SK-N-SH (cell line): ENCODE measurements around the gene ST6GALNAC3. TPM values are rescaled to one million over a fixed set of nuclear protein-coding genes. Genes with fewer than 3 reads are reported as not detected.
A peak's percentile ranks its signal among the peaks of the same experiment; 100 is the strongest.

ENCODE experiments used
- CTCF ChIA-PET: fragments of 300-600, 350-600 bp; formaldehyde crosslinking; extraction: SDS; loops from one replicate; lab custom pipeline; 2021; lab: Yijun Ruan, JAX
- POLR2A ChIA-PET: fragments of 350-600 bp; sonication (Branson Sonifier 250); formaldehyde crosslinking; extraction: SDS; loops from one replicate; lab custom pipeline; 2020; ENCODE audit warnings: antibody characterized with exemption, inconsistent platforms; lab: Yijun Ruan, JAX
- DNase-seq: peaks from one replicate; pipeline ENCODE4 v3.0.0; 2012
- H2AFZ ChIP-seq: fragments of 200-600 bp; sonication (generic); 2 replicates; pipeline ENCODE4 v1.8.1; 2016; ENCODE audit warnings: antibody characterized with exemption, mild to moderate bottlenecking, low read depth
- H3F3A ChIP-seq: fragments of 200-600 bp; sonication (generic); replicated peaks from 2 replicates; pipeline ENCODE3; 2016; ENCODE audit warnings: antibody characterized with exemption, mild to moderate bottlenecking; ENCODE audit not compliant: insufficient read depth
- H3K27ac ChIP-seq, 2 experiments: fragments of 200-500 bp in 1 of 2; fragments of 200-600 bp in 1 of 2; sonication (Bioruptor generic) in 1 of 2; sonication (generic), shearing (Covaris generic) in 1 of 2; 2 replicates each; pipeline versions ENCODE4 v1.5.1 to v1.6.1; 2014 to 2016; ENCODE audit warnings: low read depth in 2 of 2, inconsistent platforms in 1 of 2, low read length in 1 of 2, mild to moderate bottlenecking in 1 of 2, mixed read lengths in 1 of 2
- H3K27me3 ChIP-seq: fragments of 200-600 bp; sonication (generic), shearing (Covaris generic); 2 replicates; pipeline ENCODE4 v1.6.1; 2016; ENCODE audit warnings: mixed run types; ENCODE audit not compliant: insufficient read depth
- H3K36me3 ChIP-seq, 2 experiments: fragments of 200-500 bp in 1 of 2; fragments of 200-600 bp in 1 of 2; sonication (Bioruptor generic) in 1 of 2; sonication (generic) in 1 of 2; replicated peaks in 1 of 2; 2 replicates each; pipeline versions ENCODE3 to v1.5.1; 2014 to 2016; ENCODE audit warnings: low read length in 1 of 2, mild to moderate bottlenecking in 1 of 2; ENCODE audit not compliant: insufficient read depth in 2 of 2, control insufficient read depth in 1 of 2
- H3K4me1 ChIP-seq, 2 experiments: fragments of 200-500 bp in 1 of 2; fragments of 200-600 bp in 1 of 2; sonication (Bioruptor generic) in 1 of 2; sonication (generic), shearing (Covaris generic) in 1 of 2; 2 replicates each; pipeline versions ENCODE4 v1.5.1 to v1.6.1; 2014 to 2016; ENCODE audit warnings: low read depth in 1 of 2, low read length in 1 of 2, mixed run types in 1 of 2; ENCODE audit not compliant: insufficient read depth in 2 of 2, control insufficient read depth in 1 of 2
- H3K4me2 ChIP-seq: fragments of 200-600 bp; sonication (generic), shearing (Covaris generic); 2 replicates; pipeline ENCODE4 v1.6.1; 2017; ENCODE audit warnings: mixed run types
- H3K4me3 ChIP-seq, 2 experiments: fragments of 200-500 bp in 1 of 2; fragments of 200-600 bp in 1 of 2; sonication (Bioruptor generic) in 1 of 2; sonication (generic), shearing (Covaris generic) in 1 of 2; 2 replicates each; pipeline versions ENCODE4 v1.5.1 to v1.8.1; 2014 to 2016; ENCODE audit warnings: low read depth in 2 of 2, inconsistent platforms in 1 of 2, low read length in 1 of 2, mild to moderate bottlenecking in 1 of 2, mixed read lengths in 1 of 2, moderate library complexity in 1 of 2
- H3K79me2 ChIP-seq: fragments of 200-600 bp; sonication (generic); 2 replicates; pipeline ENCODE4 v1.8.1; 2017; ENCODE audit warnings: mild to moderate bottlenecking; ENCODE audit not compliant: insufficient read depth
- H3K9ac ChIP-seq: fragments of 200-600 bp; sonication (generic); 2 replicates; pipeline ENCODE4 v1.6.1; 2017; ENCODE audit warnings: mixed run types
- H3K9me2 ChIP-seq: fragments of 200-600 bp; sonication (generic); 2 replicates; pipeline ENCODE4 v1.6.1; 2017; ENCODE audit warnings: mixed run types
- H3K9me3 ChIP-seq: fragments of 200-600 bp; sonication (generic); 2 replicates; pipeline ENCODE4 v1.6.1; 2017; ENCODE audit warnings: mixed run types, mild to moderate bottlenecking, moderate library complexity
- H4K20me1 ChIP-seq: fragments of 200-600 bp; sonication (generic); 2 replicates; pipeline ENCODE4 v1.6.1; 2017; ENCODE audit warnings: mild to moderate bottlenecking, mixed run types; ENCODE audit not compliant: insufficient read depth
- CHD2 ChIP-seq: fragments of 150-350 bp; IDR thresholded peaks from 2 replicates; pipeline ENCODE4 v1.6.1; 2018; ENCODE audit warnings: low read length; ENCODE audit not compliant: partially characterized antibody
- ELF1 ChIP-seq: IDR thresholded peaks from 2 replicates; pipeline ENCODE4 v1.4.0; 2012
- FOSL2 ChIP-seq: IDR thresholded peaks from 2 replicates; pipeline ENCODE4 v1.4.0; 2012; ENCODE audit warnings: low read depth, mild to moderate bottlenecking, moderate library complexity, borderline replicate concordance
- FOXJ3 ChIP-seq: sonication (generic); formaldehyde crosslinking; IDR thresholded peaks from 2 replicates; pipeline ENCODE4 v1.5.1; 2020; ENCODE audit warnings: mild to moderate bottlenecking, missing genetic modification reagents
- FOXM1 ChIP-seq: IDR thresholded peaks from 2 replicates; pipeline ENCODE4 v1.4.0; 2012; ENCODE audit warnings: low read depth, mild to moderate bottlenecking
- GABPA ChIP-seq: IDR thresholded peaks from 2 replicates; pipeline ENCODE4 v1.4.0; 2012; ENCODE audit warnings: low read depth, mild to moderate bottlenecking
- JUND ChIP-seq: IDR thresholded peaks from 2 replicates; pipeline ENCODE4 v1.4.0; 2012
- MEF2A ChIP-seq: IDR thresholded peaks from 2 replicates; pipeline ENCODE4 v1.4.0; 2012; ENCODE audit warnings: low read depth, borderline replicate concordance
- NFIC ChIP-seq: IDR thresholded peaks from 2 replicates; pipeline ENCODE4 v1.4.0; 2012; ENCODE audit warnings: borderline replicate concordance
- RCOR1 ChIP-seq: fragments of 150-350 bp; IDR thresholded peaks from 2 replicates; pipeline ENCODE4 v1.6.1; 2017; ENCODE audit warnings: antibody characterized with exemption, low read length
- SIN3A ChIP-seq: IDR thresholded peaks from 2 replicates; pipeline ENCODE4 v1.6.1; 2012; ENCODE audit warnings: low read depth, mild to moderate bottlenecking, low read length, moderate library complexity, borderline replicate concordance
- TAF1 ChIP-seq: IDR thresholded peaks from 2 replicates; pipeline ENCODE4 v1.6.1; 2012; ENCODE audit warnings: low read depth, mild to moderate bottlenecking, low read length, moderate library complexity, borderline replicate concordance
- TCF12 ChIP-seq: IDR thresholded peaks from 2 replicates; pipeline ENCODE4 v1.4.0; 2012
- YY1 ChIP-seq: IDR thresholded peaks from 2 replicates; pipeline ENCODE4 v1.4.0; 2012; ENCODE audit warnings: low read depth, mild to moderate bottlenecking
- WGBS: methylation state at CpG from one replicate; pipeline ENCODE4 v1.1.6; 2017; ENCODE audit warnings: low lambda C conversion rate; 5-methylcytosine and 5-hydroxymethylcytosine counted together
- polyA plus RNA-seq, 3 experiments: library from polyadenylated mRNA; depleted of rRNA; stranded (reverse); fragments of >200 nt; gene quantifications; 2 replicates each; pipeline ENCODE4 v1.2.3, GENCODE V29; 2012
- TF ChIP-seq, protein P1 (sequence below): fragments of 150-350 bp; IDR thresholded peaks from 2 replicates; pipeline ENCODE4 v1.6.1; 2017; ENCODE audit warnings: antibody characterized with exemption, low read length, low read depth, borderline replicate concordance
- TF ChIP-seq, protein P2 (sequence below): IDR thresholded peaks from 2 replicates; pipeline ENCODE4 v1.4.0; 2012; ENCODE audit warnings: low read depth
- TF ChIP-seq, protein P3 (sequence below): fragments of 200-600 bp; sonication (generic); IDR thresholded peaks from 2 replicates; pipeline ENCODE4 v1.6.1; 2017; ENCODE audit warnings: antibody characterized with exemption, mild to moderate bottlenecking, moderate library complexity
- TF ChIP-seq, protein P4 (sequence below): IDR thresholded peaks from 2 replicates; pipeline ENCODE4; 2012
- TF ChIP-seq, protein P5 (sequence below): IDR thresholded peaks from 2 replicates; pipeline ENCODE4 v1.4.0; 2012; ENCODE audit warnings: low read depth, borderline replicate concordance

ST6GALNAC3 gene
- polyA plus RNA-seq, 1 of the 3 experiments (the other 2 are of a cell fraction), result 8.1 TPM

DNA sequence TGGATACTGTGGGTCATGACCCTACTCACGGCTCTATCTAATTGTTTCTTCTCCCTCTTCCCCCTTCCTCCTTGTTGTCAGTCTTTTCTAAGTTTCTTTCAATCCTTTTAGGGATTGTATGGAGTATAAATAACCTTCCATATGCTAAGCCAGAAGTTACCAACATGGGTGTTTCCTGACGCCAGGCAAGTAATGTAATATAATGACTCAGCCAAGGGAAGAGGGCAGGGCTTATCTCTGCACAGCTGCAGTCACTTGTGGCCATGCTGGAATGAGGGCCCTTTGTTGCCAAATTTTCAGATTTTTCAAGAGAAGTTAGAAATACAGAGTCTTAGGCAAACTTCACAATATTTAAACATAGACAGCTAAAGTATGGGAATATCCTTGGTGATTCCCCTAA lies 194.6 kb downstream of the ST6GALNAC3 start:
- TF ChIP-seq RCOR1, result 0 out of 2 replicates have a peak, but pooled peaks have one; percentile 17
- no peak for TF ChIP-seq FOXM1
- TF ChIP-seq TAF1, result no peak
- peak; percentile 67; the same call in 1 of the 2 replicates for TF ChIP-seq NFIC
- TF ChIP-seq, protein P1, sequence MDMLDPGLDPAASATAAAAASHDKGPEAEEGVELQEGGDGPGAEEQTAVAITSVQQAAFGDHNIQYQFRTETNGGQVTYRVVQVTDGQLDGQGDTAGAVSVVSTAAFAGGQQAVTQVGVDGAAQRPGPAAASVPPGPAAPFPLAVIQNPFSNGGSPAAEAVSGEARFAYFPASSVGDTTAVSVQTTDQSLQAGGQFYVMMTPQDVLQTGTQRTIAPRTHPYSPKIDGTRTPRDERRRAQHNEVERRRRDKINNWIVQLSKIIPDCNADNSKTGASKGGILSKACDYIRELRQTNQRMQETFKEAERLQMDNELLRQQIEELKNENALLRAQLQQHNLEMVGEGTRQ, result no peak
- TF ChIP-seq JUND, result peak; percentile 55
- no peak for TF ChIP-seq CHD2
- TF ChIP-seq, protein P2, sequence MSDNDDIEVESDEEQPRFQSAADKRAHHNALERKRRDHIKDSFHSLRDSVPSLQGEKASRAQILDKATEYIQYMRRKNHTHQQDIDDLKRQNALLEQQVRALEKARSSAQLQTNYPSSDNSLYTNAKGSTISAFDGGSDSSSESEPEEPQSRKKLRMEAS, result peak; percentile 50; the same call in 1 of the 2 replicates
- TF ChIP-seq SIN3A, result peak; percentile 51; the same call in 1 of the 2 replicates
- peak; percentile 77 for TF ChIP-seq TCF12
- no peak for TF ChIP-seq GABPA
- TF ChIP-seq FOSL2, result peak; percentile 74; the same call in 1 of the 2 replicates
- no peak for TF ChIP-seq ELF1
- TF ChIP-seq, protein P3, sequence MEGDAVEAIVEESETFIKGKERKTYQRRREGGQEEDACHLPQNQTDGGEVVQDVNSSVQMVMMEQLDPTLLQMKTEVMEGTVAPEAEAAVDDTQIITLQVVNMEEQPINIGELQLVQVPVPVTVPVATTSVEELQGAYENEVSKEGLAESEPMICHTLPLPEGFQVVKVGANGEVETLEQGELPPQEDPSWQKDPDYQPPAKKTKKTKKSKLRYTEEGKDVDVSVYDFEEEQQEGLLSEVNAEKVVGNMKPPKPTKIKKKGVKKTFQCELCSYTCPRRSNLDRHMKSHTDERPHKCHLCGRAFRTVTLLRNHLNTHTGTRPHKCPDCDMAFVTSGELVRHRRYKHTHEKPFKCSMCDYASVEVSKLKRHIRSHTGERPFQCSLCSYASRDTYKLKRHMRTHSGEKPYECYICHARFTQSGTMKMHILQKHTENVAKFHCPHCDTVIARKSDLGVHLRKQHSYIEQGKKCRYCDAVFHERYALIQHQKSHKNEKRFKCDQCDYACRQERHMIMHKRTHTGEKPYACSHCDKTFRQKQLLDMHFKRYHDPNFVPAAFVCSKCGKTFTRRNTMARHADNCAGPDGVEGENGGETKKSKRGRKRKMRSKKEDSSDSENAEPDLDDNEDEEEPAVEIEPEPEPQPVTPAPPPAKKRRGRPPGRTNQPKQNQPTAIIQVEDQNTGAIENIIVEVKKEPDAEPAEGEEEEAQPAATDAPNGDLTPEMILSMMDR, result no peak
- no peak for TF ChIP-seq YY1
- TF ChIP-seq, all 33 proteins: peak for 7
- CTCF ChIA-PET, result no interaction called here
- peaks cover 11% of the 10 kb centered on the region for H3F3A ChIP-seq
- H3K27ac ChIP-seq, result peak overlapping the region; percentile 67 to 74
- H3K4me1 ChIP-seq, result peaks cover 16 to 42% of the 10 kb centered on the region in 2 experiments
- H3K9me2 ChIP-seq, result no peaks in the 10 kb centered on the region
- no peaks in the 10 kb centered on the region for H3K79me2 ChIP-seq
- POLR2A ChIA-PET, result no interaction called here
- 36% methylated on average over 2 of the region's 2 CpGs for whole genome bisulfite sequencing
- H3K27me3 ChIP-seq, result no peaks in the 10 kb centered on the region
- no peaks in the 10 kb centered on the region for H3K36me3 ChIP-seq
- H3K4me2 ChIP-seq, result peak overlapping the region; percentile 21
- H3K9ac ChIP-seq, result 0 out of 2 replicates have a peak overlapping the region, but pooled peaks have one; percentile 19
- H3K9me3 ChIP-seq, result no peaks in the 10 kb centered on the region
- no peak overlapping the region for H3K4me3 ChIP-seq
- no peak for DNase-seq
- no peaks in the 10 kb centered on the region for H4K20me1 ChIP-seq
- peak overlapping the region; percentile 79; the same call in 1 of the 2 replicates for H2AFZ ChIP-seq

DNA sequence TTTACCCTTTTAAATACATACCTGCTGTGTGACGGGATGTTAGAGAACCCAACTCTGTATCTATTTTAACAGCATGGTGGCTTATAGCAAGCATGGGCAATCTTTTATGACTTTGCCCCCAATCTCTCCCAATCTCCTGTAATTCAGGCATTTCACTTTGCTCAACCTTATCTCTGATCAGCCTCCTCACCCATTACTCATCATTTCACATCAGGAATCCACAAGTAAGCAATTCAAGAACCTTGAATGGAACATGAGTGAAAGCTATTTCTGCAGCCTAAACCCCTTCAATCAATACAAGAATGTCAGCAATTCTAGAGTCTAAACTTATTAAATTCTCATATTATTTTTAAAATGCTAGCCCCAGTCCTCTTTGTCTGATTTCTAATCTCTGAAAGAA lies 199.8 kb downstream of the ST6GALNAC3 start:
- H3K27me3 ChIP-seq, result no peaks in the 10 kb centered on the region
- peak overlapping the region; percentile 20; the same call in 1 of the 2 replicates for H3K4me2 ChIP-seq
- H3K36me3 ChIP-seq, result no peaks in the 10 kb centered on the region
- peaks cover 18% of the 10 kb centered on the region for H3F3A ChIP-seq
- no peak for DNase-seq
- POLR2A ChIA-PET, result no interaction called here
- H3K9me2 ChIP-seq, result no peaks in the 10 kb centered on the region
- CTCF ChIA-PET, result no interaction called here
- H3K4me3 ChIP-seq, result no peak overlapping the region
- peak overlapping the region in 1 of 2 experiments; percentile 4; a peak in 1 of 4 replicates for H3K27ac ChIP-seq
- H4K20me1 ChIP-seq, result no peaks in the 10 kb centered on the region
- 88% methylated on average over 1 of the region's 1 CpG for WGBS
- TF ChIP-seq TCF12 (peak; percentile 64), FOXJ3 (CRISPR knock-in tag) (no peak), JUND (peak; percentile 70), MEF2A (no peak), NFIC (peak; percentile 27; the same call in 1 of the 2 replicates), FOSL2 (peak; percentile 55; the same call in 1 of the 2 replicates)
- TF ChIP-seq, protein P4, sequence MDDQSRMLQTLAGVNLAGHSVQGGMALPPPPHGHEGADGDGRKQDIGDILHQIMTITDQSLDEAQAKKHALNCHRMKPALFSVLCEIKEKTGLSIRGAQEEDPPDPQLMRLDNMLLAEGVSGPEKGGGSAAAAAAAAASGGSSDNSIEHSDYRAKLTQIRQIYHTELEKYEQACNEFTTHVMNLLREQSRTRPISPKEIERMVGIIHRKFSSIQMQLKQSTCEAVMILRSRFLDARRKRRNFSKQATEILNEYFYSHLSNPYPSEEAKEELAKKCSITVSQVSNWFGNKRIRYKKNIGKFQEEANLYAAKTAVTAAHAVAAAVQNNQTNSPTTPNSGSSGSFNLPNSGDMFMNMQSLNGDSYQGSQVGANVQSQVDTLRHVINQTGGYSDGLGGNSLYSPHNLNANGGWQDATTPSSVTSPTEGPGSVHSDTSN, result peak; percentile 70
- TF ChIP-seq, protein P5, sequence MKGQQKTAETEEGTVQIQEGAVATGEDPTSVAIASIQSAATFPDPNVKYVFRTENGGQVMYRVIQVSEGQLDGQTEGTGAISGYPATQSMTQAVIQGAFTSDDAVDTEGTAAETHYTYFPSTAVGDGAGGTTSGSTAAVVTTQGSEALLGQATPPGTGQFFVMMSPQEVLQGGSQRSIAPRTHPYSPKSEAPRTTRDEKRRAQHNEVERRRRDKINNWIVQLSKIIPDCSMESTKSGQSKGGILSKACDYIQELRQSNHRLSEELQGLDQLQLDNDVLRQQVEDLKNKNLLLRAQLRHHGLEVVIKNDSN, result no peak
- no peak overlapping the region for H3K9ac ChIP-seq
- H3K79me2 ChIP-seq, result no peaks in the 10 kb centered on the region; the same call in 1 of the 2 replicates
- no peaks in the 10 kb centered on the region for H3K9me3 ChIP-seq
- H3K4me1 ChIP-seq, result peaks cover 12 to 15% of the 10 kb centered on the region in 2 experiments
- H2AFZ ChIP-seq, result no peak overlapping the region
